ENCODE measurements around the gene U2AF2. TPM values are rescaled to one million over a fixed set of nuclear protein-coding genes. Genes with fewer than 3 reads are reported as not detected.

The U2AF2 gene
- total RNA-seq, 1 donor from 2014 or later: 202 TPM

DNA sequence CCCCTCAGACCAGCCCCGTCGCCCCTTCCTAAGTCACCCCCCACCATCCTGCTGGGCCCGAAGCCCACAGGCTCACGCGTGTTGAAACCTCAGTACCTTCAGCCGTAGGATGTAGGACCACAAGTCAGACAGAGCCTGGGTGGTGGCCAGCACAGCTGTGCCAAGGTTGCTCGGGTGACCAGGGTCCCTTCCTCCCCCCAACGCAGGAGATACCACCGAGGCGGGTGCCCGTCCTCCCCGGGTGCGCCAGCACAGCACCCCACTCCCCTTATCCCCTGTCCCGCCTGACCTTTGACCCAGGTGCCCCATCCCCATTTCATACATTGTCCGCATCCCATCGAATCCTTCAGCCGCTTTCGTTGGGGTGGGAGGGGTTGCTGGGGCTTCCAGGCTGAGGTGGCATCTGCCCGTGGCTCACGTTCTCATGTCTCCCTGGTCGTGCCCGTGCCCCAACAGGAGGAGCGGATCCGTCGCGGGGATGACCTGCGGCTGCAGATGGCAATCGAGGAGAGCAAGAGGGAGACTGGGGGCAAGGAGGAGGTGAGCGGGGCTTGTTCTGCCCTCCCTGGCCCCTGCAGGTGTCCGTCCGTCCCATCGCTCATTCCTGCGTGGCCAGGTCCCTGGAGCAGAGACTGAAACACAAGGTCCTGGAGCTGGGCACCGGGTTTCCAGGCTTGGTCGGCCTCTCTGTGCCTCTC is 34.7 kb downstream of the U2AF2 start:
- no peak for DNase-seq (ENCODE audit: low spot score)

- no peak for DNase-seq (ENCODE audit: low spot score)
Observed at GRCh38 chr19:55690109-55690768, 35.4 kb downstream of the U2AF2 start.

DNA sequence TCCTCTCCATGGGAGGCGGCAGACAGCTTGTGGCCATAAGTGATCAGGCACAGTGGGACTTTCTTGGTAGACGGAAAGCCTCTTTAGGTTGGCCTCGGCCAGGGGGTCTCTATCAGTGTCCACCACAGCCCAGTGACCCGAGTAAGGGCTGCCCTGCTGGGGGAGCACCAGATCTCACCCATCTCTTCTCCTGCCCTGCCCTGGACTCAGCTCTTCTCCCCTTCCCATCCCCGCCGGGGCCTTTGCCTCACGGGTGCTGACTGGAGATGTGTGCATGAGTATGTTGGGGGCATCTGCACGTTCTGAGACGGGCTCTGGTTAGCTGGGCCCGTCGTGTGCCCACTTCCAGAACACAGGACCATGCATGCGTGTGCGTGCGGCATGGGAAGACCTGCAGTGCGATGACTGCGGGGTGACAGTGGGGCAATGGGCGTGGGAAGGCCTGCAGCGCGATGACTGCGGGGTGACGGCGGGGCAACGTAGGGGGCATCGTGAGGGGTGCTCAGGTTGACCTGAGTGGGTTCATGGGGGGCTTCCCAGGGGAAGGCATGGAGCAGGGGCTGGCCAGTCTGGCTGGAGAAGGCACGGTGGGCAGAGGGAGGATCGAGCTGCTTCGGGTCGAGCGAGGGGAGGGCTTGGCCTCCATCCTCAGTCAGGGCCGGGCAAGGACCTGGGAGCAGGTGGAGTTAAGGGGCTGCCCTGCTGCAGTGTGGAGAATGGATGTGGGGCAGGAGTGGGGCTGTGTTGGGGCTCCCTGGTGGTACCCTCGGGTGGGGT is 36.1 kb downstream of the U2AF2 start:
- DNase-seq (ENCODE audit: low spot score): no peak

DNA sequence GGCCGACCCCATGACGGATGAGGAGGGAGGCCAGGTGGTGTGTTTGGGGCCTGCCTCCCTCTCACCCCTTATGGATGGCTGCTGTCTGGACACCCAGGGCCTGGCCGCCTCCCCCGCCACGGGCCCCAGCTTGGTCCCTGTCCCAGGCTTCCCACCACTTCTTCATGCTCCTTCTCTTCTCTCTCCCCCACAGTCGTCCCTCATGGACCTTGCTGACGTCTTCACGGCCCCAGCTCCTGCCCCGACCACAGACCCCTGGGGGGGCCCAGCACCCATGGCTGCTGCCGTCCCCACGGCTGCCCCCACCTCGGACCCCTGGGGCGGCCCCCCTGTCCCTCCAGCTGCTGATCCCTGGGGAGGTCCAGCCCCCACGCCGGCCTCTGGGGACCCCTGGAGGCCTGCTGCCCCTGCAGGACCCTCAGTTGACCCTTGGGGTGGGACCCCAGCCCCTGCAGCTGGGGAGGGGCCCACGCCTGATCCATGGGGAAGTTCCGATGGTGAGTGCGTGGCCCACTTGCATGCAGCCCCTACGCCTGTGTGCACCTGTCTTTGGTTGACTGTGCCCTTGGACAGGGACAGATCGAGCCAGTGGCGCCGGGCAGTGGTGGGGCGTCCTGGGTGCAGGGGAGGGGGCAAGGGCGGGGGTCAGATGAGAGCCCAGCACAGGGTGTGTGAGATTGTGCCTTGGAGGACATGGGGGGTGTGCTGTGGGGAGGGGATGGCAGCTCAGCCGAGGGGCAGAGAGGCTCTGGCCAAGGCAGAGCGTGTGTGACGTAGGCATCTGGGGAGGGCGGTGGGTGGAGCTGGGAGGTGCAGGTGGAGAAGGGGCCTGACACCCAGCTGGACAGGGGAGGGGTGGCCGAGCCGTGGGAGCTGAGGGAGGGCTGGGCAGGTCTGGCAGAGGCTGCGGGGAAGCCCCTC is 37.0 kb downstream of the U2AF2 start:
- no peak for DNase-seq (ENCODE audit: low spot score)

DNA sequence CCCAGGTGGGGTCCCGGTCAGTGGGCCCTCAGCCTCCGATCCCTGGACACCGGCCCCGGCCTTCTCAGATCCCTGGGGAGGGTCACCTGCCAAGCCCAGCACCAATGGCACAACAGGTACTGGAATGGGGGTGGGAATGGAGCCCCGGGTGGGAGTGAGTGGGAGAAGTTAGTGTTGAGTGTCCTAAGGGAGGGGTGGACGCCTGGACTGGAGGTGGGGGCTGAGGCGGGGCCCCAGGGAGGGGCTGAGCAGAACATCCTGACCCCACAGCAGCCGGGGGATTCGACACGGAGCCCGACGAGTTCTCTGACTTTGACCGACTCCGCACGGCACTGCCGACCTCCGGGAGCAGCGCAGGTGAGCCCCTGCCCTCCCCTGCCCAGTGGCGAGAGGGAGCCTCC is 37.8 kb downstream of the U2AF2 start:
- no peak for DNase-seq (ENCODE audit: low spot score)

GRCh38 chr19:55693336-55693974 is 38.6 kb downstream of the U2AF2 start:
- no peak for DNase-seq (ENCODE audit: low spot score)

DNA sequence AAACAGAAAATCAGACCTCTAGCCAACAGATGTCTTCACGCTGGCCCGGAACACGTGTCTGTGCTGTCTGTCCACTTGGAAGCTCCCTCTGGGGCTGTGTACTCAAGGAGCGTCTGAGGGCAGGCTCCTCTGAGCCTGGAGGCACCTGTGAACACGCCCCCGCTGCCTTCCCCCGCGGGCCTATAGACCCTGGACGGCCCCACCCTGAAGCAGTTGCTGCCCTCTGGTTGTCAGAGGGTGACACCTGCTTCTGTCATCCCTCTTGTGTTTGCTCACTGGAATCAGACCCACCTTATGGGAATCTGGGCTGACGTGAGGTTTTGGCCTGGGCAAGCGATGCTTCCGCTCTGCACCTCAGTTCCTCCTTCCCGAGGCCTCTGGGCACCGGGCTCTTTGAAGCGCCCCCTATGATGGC is 39.4 kb downstream of the U2AF2 start:
- no peak for DNase-seq (ENCODE audit: low spot score)

GRCh38 chr19:55694656-55695491 is 40.0 kb downstream of the U2AF2 start:
- no peak for DNase-seq (ENCODE audit: low spot score)

GRCh38 chr19:55695511-55696290 is 40.9 kb downstream of the U2AF2 start:
- DNase-seq (ENCODE audit: low spot score): no peak

- no peak for DNase-seq (ENCODE audit: low spot score)
Observed at GRCh38 chr19:55696301-55697068, 41.6 kb downstream of the U2AF2 start.

DNA sequence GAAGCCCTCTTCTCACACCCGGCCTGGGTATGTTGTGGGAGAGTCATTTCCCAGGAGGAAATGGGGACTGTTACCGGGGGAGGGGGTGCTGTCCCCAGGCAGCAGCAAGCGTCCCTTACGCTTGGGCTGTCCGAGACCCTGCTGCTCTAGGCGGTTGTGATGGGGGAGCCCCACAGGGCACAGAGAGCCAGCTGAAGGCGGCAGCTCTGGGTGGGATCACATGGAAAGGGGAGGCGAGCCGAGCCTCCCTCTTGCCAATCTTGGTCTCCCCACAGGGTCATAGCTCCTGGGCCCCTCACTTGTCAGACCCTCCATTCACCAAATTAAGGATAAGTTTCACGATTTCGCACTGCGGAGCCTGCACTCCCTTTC is 42.2 kb downstream of the U2AF2 start:
- DNase-seq (ENCODE audit: low spot score): no peak

DNA sequence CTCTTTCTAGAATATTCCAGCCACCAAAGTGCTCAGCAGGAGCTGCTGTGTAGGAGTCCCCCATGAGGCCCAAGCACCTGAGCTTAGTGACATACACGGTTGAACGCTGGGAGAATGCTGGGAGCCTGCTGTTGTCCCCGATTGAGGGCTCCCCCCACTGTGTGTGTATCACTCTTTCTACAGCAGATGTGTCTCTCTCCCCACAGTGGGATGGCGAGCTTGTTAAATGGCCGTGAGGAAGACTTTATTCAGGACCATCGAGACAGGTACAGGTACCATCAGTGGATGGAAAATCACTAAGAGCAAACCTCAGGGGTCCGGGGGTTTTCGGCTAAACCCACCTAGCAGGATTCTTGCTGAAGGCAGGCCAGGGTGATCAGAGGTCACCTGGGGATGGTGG is 42.9 kb downstream of the U2AF2 start:
- DNase-seq (ENCODE audit: low spot score): no peak

- DNase-seq (ENCODE audit: low spot score): no peak
Observed at GRCh38 chr19:55698256-55698655, 43.4 kb downstream of the U2AF2 start.

- no peak for DNase-seq (ENCODE audit: low spot score)
Observed at GRCh38 chr19:55699221-55699620, 44.4 kb downstream of the U2AF2 start.

DNA sequence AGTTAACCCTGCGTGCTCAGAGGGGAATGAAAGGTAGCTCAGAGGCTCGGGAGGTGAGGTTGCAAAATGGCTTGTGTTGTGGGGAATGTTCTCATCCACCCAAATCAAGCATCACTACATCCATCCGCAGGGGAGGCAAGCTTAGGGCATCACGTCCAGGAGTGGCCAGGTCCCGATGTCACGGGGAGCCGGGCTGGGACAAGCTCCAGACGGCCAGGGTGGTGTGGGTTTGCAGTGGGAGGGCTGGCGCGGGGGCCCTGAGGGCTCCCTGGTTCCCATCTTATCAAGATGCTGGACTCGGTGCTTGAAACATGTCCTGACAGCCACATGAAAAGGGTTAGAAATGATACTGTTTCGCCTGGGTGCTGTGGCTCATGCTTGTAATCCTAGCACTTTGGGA is 46.0 kb downstream of the U2AF2 start:
- no peak for DNase-seq (ENCODE audit: low spot score)

- DNase-seq (ENCODE audit: low spot score): no peak
Observed at GRCh38 chr19:55702131-55702627, 47.3 kb downstream of the U2AF2 start.

DNA sequence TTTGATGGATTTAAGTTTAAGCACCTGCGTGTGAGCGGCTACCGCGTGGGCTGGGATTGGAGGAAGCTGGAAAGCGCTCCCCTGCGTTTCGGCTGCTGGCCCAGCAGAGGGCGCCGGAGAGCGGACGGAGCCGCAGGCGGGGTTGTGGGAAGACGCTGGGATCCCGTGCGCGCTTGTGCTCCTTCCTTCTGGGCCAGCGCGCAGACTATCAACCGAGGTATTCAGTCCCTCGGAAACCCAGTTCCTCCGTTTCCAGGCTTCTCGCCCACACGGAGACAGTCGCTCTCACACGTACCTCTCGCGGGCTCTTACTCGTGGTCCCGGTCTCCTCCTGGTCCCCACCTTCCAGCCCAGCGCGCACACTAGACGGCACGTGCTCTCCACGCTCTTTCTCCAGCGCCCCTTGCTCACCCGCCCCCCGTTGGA is 49.0 kb downstream of the U2AF2 start:
- peak; percentile 50 for DNase-seq (ENCODE audit: low spot score)

GRCh38 chr19:55704494-55705245 is 49.8 kb downstream of the U2AF2 start:
- no peak for DNase-seq (ENCODE audit: low spot score)

All from mucosa of gallbladder (tissue), 1 donor.